Measurements from ENCODE around the gene RWDD4.

- TF ChIP-seq CTCF (IDR thresholded peaks at IDR 0.05) (peak in 2 of 3 experiments; percentile 46 to 71), POLR2A (IDR thresholded peaks at IDR 0.05) (peak; percentile 61)
Observed at GRCh38 chr4:183659029-183659871, at the start of gene RWDD4, which contains the start of gene TRAPPC11.
